Hematopoietic multipotent progenitor cell treated with erythropoietin and hydrocortisone succinate and interleukin-3 and kit ligand, for 8 days (in vitro differentiated cells): ENCODE measurements around the gene GOLGA7B.

Experiments used
- DNase-seq: peaks from one replicate; pipeline ENCODE4 v3.0.0-alpha.2; 2015

Gene GOLGA7B

GRCh38 chr10:97896756-97897358 is 47.2 kb downstream of the GOLGA7B start:
- no peak for DNase-seq

- peak; percentile 46 for DNase-seq
These were observed 48.8 kb downstream of the GOLGA7B start for GRCh38 chr10:97898429-97898828.

- DNase-seq, result no peak
These were observed 51.7 kb downstream of the GOLGA7B start for GRCh38 chr10:97901381-97901780.

GRCh38 chr10:97903128-97904017 is 53.7 kb downstream of the GOLGA7B start:
- no peak for DNase-seq

- no peak for DNase-seq
These were observed 54.4 kb downstream of the GOLGA7B start for GRCh38 chr10:97904018-97904381.

- no peak for DNase-seq
These were observed 54.9 kb downstream of the GOLGA7B start for GRCh38 chr10:97904576-97904975.

GRCh38 chr10:97905276-97905675 is 55.6 kb downstream of the GOLGA7B start:
- DNase-seq, result no peak

- no peak for DNase-seq
These were observed 57.6 kb downstream of the GOLGA7B start for GRCh38 chr10:97907211-97907610.

GRCh38 chr10:97907830-97908229 is 58.2 kb downstream of the GOLGA7B start:
- no peak for DNase-seq

GRCh38 chr10:97910661-97911060 is 61.0 kb downstream of the GOLGA7B start:
- no peak for DNase-seq

- no peak for DNase-seq
These were observed 61.6 kb downstream of the GOLGA7B start for GRCh38 chr10:97911217-97911616.

- no peak for DNase-seq
These were observed 63.5 kb downstream of the GOLGA7B start for GRCh38 chr10:97913193-97913592.

GRCh38 chr10:97913614-97914013 is 64.0 kb downstream of the GOLGA7B start:
- DNase-seq, result no peak

- DNase-seq, result no peak
These were observed 64.7 kb downstream of the GOLGA7B start for GRCh38 chr10:97914171-97914836.

- DNase-seq, result peak; percentile 69
These were observed 65.2 kb downstream of the GOLGA7B start for GRCh38 chr10:97914837-97915211.

- no peak for DNase-seq
These were observed 65.9 kb downstream of the GOLGA7B start for GRCh38 chr10:97915346-97916131.

- no peak for DNase-seq
These were observed 66.9 kb downstream of the GOLGA7B start for GRCh38 chr10:97916586-97916985.

- no peak for DNase-seq
These were observed 69.4 kb downstream of the GOLGA7B start for GRCh38 chr10:97919012-97919411.

- DNase-seq, result no peak
These were observed 71.2 kb downstream of the GOLGA7B start for GRCh38 chr10:97920865-97921264.
